ENCODE data around the gene BDP1. TPM values are rescaled to one million over a fixed set of nuclear protein-coding genes. Genes with fewer than 3 reads are reported as not detected.
"Not testable (repeated sequence)": the region's sequence is repeated elsewhere in the genome, so short reads cannot be mapped to it uniquely, and the experiment has no call there.

Gene BDP1
- 19.7 TPM for total RNA-seq (2013)
- polyA plus RNA-seq (1 to 10 TPM; 2.0 to 6.6 (median 2.7) TPM), polyA minus RNA-seq (8.5 and 13.5 TPM in 2 replicates), total RNA-seq (78.7 to 193 (median 130) reads per million in 11 experiments)

GRCh38 chr5:71455427-71456361 is at the start of gene BDP1:
Gene BDP1 (plus strand): TSS chr5:71455651. CDS start chr5:71455878, 227 bp downstream.
- Histone ChIP-seq H4K20me1 (ENCODE audit: insufficient read depth, low read length) (peaks cover 6% of the 10 kb centered on the region), H2AFZ (ENCODE audit: insufficient read depth, low read depth, low read length, poor library complexity, severe bottlenecking) (peak within 1 kb of the TSS; percentile 91), H3K4me1 (ENCODE audit: control insufficient read depth in 1 of 2, insufficient read depth in 2 of 2, low read length in 2 of 2) (peaks cover 9 to 15% of the 10 kb centered on the region in 2 donors), H3K9me3 (replicated peaks in 1 of 2; ENCODE audit: control insufficient read depth in 1 of 2, insufficient read depth in 1 of 2, low read length in 2 of 2) (no peaks in the 10 kb centered on the region), H3K27me3 (ENCODE audit: control insufficient read depth in 2 of 2, insufficient read depth in 2 of 2, low read length in 2 of 2) (peaks cover 0 to 8% of the 10 kb centered on the region in 2 donors), H3K79me2 (ENCODE audit: insufficient read depth, low read length) (peaks cover 37% of the 10 kb centered on the region), H3K36me3 (replicated peaks in 1 of 2; ENCODE audit: control insufficient read depth in 1 of 2, insufficient read depth in 2 of 2, low read length in 2 of 2) (peaks cover 22 to 25% of the 10 kb centered on the region in 2 donors), H3K4me3 (replicated peaks in 1 of 3; ENCODE audit: low read depth in 2 of 3, low read length in 3 of 3) (peak within 1 kb of the TSS; percentile 53 to 90 (median 71)), H3K4me2 (replicated peaks; ENCODE audit: extremely low read depth, low read length, poor library complexity, severe bottlenecking) (peak within 1 kb of the TSS; percentile 81), H3K9ac (ENCODE audit: insufficient read depth, low read length, poor library complexity, severe bottlenecking) (peak within 1 kb of the TSS; percentile 82), H3K27ac (ENCODE audit: low read depth in 1 of 2, low read length in 2 of 2) (peak within 1 kb of the TSS; percentile 66 to 88)
- Mint-ChIP-seq H3K27ac (peak within 1 kb of the TSS; percentile 92 to 98 (median 97)), H3K4me3 (peak within 1 kb of the TSS; percentile 97 to 99), H3K9me3 (peaks cover 0 to 2% (median 0%) of the 10 kb centered on the region in 7 donors), H3K36me3 (peaks cover 20 to 23% of the 10 kb centered on the region in 2 donors), H3K4me1 (peaks cover 22% of the 10 kb centered on the region), H3K27me3 (ENCODE audit: low read depth in 3 of 3) (peaks cover 10 to 19% (median 11%) of the 10 kb centered on the region in 3 donors)
- peak; percentile 86 to 89 (median 88) for DNase-seq
- intact Hi-C loops (cut with micrococcal nuclease) = loop anchor here in 1 of 2 donors (10.0 kb wide), 1 partner anchor 129 kb away; the partner anchor contains the start of gene MCCC2
- peak; percentile 52 for TF ChIP-seq CTCF (IDR thresholded peaks at IDR 0.05)
- 0% methylated on average over 41 of the region's 50 CpGs for WGBS (ENCODE audit: insufficient coverage)

GRCh38 chr5:71410088-71410487 is 45.4 kb upstream of the BDP1 start:
- H3K4me3 ChIP-seq (replicated peaks in 1 of 3; ENCODE audit: low read depth in 2 of 3, low read length in 3 of 3); H3K4me3 Mint-ChIP-seq; H3K9me3 Mint-ChIP-seq; H3K27ac ChIP-seq (ENCODE audit: low read depth in 1 of 2, low read length in 2 of 2); H3K4me2 ChIP-seq (replicated peaks; ENCODE audit: extremely low read depth, low read length, poor library complexity, severe bottlenecking); H3K36me3 ChIP-seq (replicated peaks in 1 of 2; ENCODE audit: control insufficient read depth in 1 of 2, insufficient read depth in 2 of 2, low read length in 2 of 2); intact Hi-C loops (cut with micrococcal nuclease); H3K4me1 Mint-ChIP-seq; H3K36me3 Mint-ChIP-seq; H3K27me3 ChIP-seq (ENCODE audit: control insufficient read depth in 2 of 2, insufficient read depth in 2 of 2, low read length in 2 of 2); H3K9ac ChIP-seq (ENCODE audit: insufficient read depth, low read length, poor library complexity, severe bottlenecking); H3K4me1 ChIP-seq (ENCODE audit: control insufficient read depth in 1 of 2, insufficient read depth in 2 of 2, low read length in 2 of 2); H3K79me2 ChIP-seq (ENCODE audit: insufficient read depth, low read length); H4K20me1 ChIP-seq (ENCODE audit: insufficient read depth, low read length); H2AFZ ChIP-seq (ENCODE audit: insufficient read depth, low read depth, low read length, poor library complexity, severe bottlenecking); DNase-seq; H3K9me3 ChIP-seq (replicated peaks in 1 of 2; ENCODE audit: control insufficient read depth in 1 of 2, insufficient read depth in 1 of 2, low read length in 2 of 2); H3K27ac Mint-ChIP-seq: not testable (repeated sequence)
- H3K27me3 Mint-ChIP-seq (ENCODE audit: low read depth in 3 of 3) = peaks cover 0 to 13% (median 2%) of the 10 kb centered on the region in 3 donors
- 78% methylated on average over 1 of the region's 2 CpGs for WGBS (ENCODE audit: insufficient coverage)

GRCh38 chr5:71415626-71416025 is 39.8 kb upstream of the BDP1 start:
- H3K4me1 Mint-ChIP-seq; H3K4me1 ChIP-seq (ENCODE audit: control insufficient read depth in 1 of 2, insufficient read depth in 2 of 2, low read length in 2 of 2); H3K36me3 Mint-ChIP-seq; H3K4me3 Mint-ChIP-seq; H3K9ac ChIP-seq (ENCODE audit: insufficient read depth, low read length, poor library complexity, severe bottlenecking); intact Hi-C loops (cut with micrococcal nuclease); DNase-seq; H3K36me3 ChIP-seq (replicated peaks in 1 of 2; ENCODE audit: control insufficient read depth in 1 of 2, insufficient read depth in 2 of 2, low read length in 2 of 2); H4K20me1 ChIP-seq (ENCODE audit: insufficient read depth, low read length); H2AFZ ChIP-seq (ENCODE audit: insufficient read depth, low read depth, low read length, poor library complexity, severe bottlenecking); H3K27ac Mint-ChIP-seq; H3K4me2 ChIP-seq (replicated peaks; ENCODE audit: extremely low read depth, low read length, poor library complexity, severe bottlenecking); H3K79me2 ChIP-seq (ENCODE audit: insufficient read depth, low read length); H3K4me3 ChIP-seq (replicated peaks in 1 of 3; ENCODE audit: low read depth in 2 of 3, low read length in 3 of 3); H3K9me3 Mint-ChIP-seq; H3K9me3 ChIP-seq (replicated peaks in 1 of 2; ENCODE audit: control insufficient read depth in 1 of 2, insufficient read depth in 1 of 2, low read length in 2 of 2); H3K27ac ChIP-seq (ENCODE audit: low read depth in 1 of 2, low read length in 2 of 2); H3K27me3 ChIP-seq (ENCODE audit: control insufficient read depth in 2 of 2, insufficient read depth in 2 of 2, low read length in 2 of 2): not testable (repeated sequence)
- peaks cover 5 to 18% (median 5%) of the 10 kb centered on the region in 3 donors for H3K27me3 Mint-ChIP-seq (ENCODE audit: low read depth in 3 of 3)
- WGBS (ENCODE audit: insufficient coverage) = no CpG with 5 or more reads among the region's 2 CpGs
